Stimulated activated effector memory CD8-positive, alpha-beta T cell treated with anti-CD3 and anti-CD28 coated beads, Interleukin-12 subunit alpha, Interleukin-12 subunit beta, amount 100 ng/mL, for 72 hours (primary cell): ENCODE data around the gene MRPL53.
"Not testable (repeated sequence)": the region's sequence is repeated elsewhere in the genome, so short reads cannot be mapped to it uniquely, and the experiment has no call there.

Experiments used
- ATAC-seq: fragments of 150-1000 bp; cut with Tn5 transposase; 2 replicates; pipeline ENCODE4 v1.10.0; 2021
- DNase-seq, 2 donors: peaks; one replicate each; pipeline ENCODE4 v3.0.0; 2021 to 2022; ENCODE audit warnings: low spot score in 2 of 2
- H3K27ac Mint-ChIP-seq: one replicate; pipeline ENCODE4 v1.8.0; 2022; ENCODE audit warnings: mild to moderate bottlenecking, mixed read lengths
- H3K36me3 Mint-ChIP-seq: one replicate; pipeline ENCODE4 v1.8.0; 2022; ENCODE audit warnings: mild to moderate bottlenecking, mixed read lengths
- H3K4me1 Mint-ChIP-seq: one replicate; pipeline ENCODE4 v1.8.0; 2022; ENCODE audit warnings: mixed read lengths
- H3K4me3 Mint-ChIP-seq: one replicate; pipeline ENCODE4 v1.8.0; 2022; ENCODE audit warnings: mild to moderate bottlenecking, mixed read lengths
- H3K9me3 Mint-ChIP-seq: one replicate; pipeline ENCODE4 v1.8.0; 2022; ENCODE audit warnings: mixed read lengths

MRPL53 gene

GRCh38 chr2:74495440-74495839 lies 23.0 kb upstream of the MRPL53 start:
- H3K9me3 Mint-ChIP-seq: no peaks in the 10 kb centered on the region
- ATAC-seq: no peak
- no peak overlapping the region for H3K27ac Mint-ChIP-seq
- peaks cover 20% of the 10 kb centered on the region for H3K4me1 Mint-ChIP-seq
- no peak overlapping the region for H3K4me3 Mint-ChIP-seq
- no peak for DNase-seq
- peaks cover 49% of the 10 kb centered on the region for H3K36me3 Mint-ChIP-seq

GRCh38 chr2:74493546-74493945 lies 21.1 kb upstream of the MRPL53 start:
- DNase-seq (no peak), ATAC-seq (no peak)
- H3K4me1 Mint-ChIP-seq: peaks cover 13% of the 10 kb centered on the region
- H3K9me3 Mint-ChIP-seq: no peaks in the 10 kb centered on the region
- no peak overlapping the region for H3K4me3 Mint-ChIP-seq
- peaks cover 54% of the 10 kb centered on the region for H3K36me3 Mint-ChIP-seq
- H3K27ac Mint-ChIP-seq: peak overlapping the region; percentile 26

- DNase-seq (no peak), ATAC-seq (no peak)
- Mint-ChIP-seq H3K27ac (no peak overlapping the region), H3K36me3 (peaks cover 55% of the 10 kb centered on the region), H3K9me3 (no peaks in the 10 kb centered on the region), H3K4me1 (peaks cover 2% of the 10 kb centered on the region), H3K4me3 (no peak overlapping the region)
Measured at GRCh38 chr2:74491648-74492544, 19.4 kb upstream of the MRPL53 start.

GRCh38 chr2:74489906-74490305 lies 17.4 kb upstream of the MRPL53 start:
- DNase-seq: no peak
- no peak for ATAC-seq
- Mint-ChIP-seq H3K4me1 (peaks cover 10% of the 10 kb centered on the region), H3K27ac (no peak overlapping the region), H3K9me3 (no peaks in the 10 kb centered on the region), H3K36me3 (peaks cover 75% of the 10 kb centered on the region), H3K4me3 (no peak overlapping the region)

GRCh38 chr2:74488643-74489481 lies 16.4 kb upstream of the MRPL53 start:
- DNase-seq (no peak), ATAC-seq (no peak)
- Mint-ChIP-seq H3K4me3 (no peak overlapping the region), H3K9me3 (no peaks in the 10 kb centered on the region), H3K36me3 (peaks cover 76% of the 10 kb centered on the region), H3K4me1 (peaks cover 10% of the 10 kb centered on the region), H3K27ac (no peak overlapping the region)

GRCh38 chr2:74486141-74486540 lies 13.7 kb upstream of the MRPL53 start:
- Mint-ChIP-seq H3K4me3 (no peak overlapping the region), H3K9me3 (no peaks in the 10 kb centered on the region), H3K27ac (no peak overlapping the region), H3K36me3 (peaks cover 62% of the 10 kb centered on the region), H3K4me1 (peaks cover 28% of the 10 kb centered on the region)
- ATAC-seq: no peak
- no peak for DNase-seq

GRCh38 chr2:74483675-74484164 lies 11.2 kb upstream of the MRPL53 start:
- not testable (repeated sequence) for H3K9me3 Mint-ChIP-seq, DNase-seq, ATAC-seq
- H3K36me3 Mint-ChIP-seq: peaks cover 65% of the 10 kb centered on the region
- H3K27ac Mint-ChIP-seq: peak overlapping the region; percentile 95
- H3K4me3 Mint-ChIP-seq: peak overlapping the region; percentile 90
- peaks cover 39% of the 10 kb centered on the region for H3K4me1 Mint-ChIP-seq

- DNase-seq: peak; percentile 79 to 96
- Mint-ChIP-seq H3K4me1 (peaks cover 39% of the 10 kb centered on the region), H3K4me3 (peak within 1 kb of the TSS; percentile 90), H3K9me3 (no peaks in the 10 kb centered on the region), H3K27ac (peak within 1 kb of the TSS; percentile 95), H3K36me3 (peaks cover 68% of the 10 kb centered on the region)
- peak; percentile 96 for ATAC-seq
Measured at GRCh38 chr2:74482801-74483674, 10.6 kb upstream of the MRPL53 start, which contains the start of the genes CCDC142 and TTC31. CCDC142 (minus strand) TSS chr2:74482998; CDS start chr2:74482837, 161 bp downstream. TTC31 (plus strand) TSS chr2:74483081; CDS start chr2:74483096, 15 bp downstream.

GRCh38 chr2:74481961-74482800 lies 9.7 kb upstream of the MRPL53 start:
- DNase-seq: peak in 1 of 2 donors; percentile 88
- peak; percentile 65 for ATAC-seq
- Mint-ChIP-seq H3K36me3 (peaks cover 76% of the 10 kb centered on the region), H3K27ac (peak overlapping the region; percentile 95), H3K4me1 (peaks cover 39% of the 10 kb centered on the region), H3K9me3 (no peaks in the 10 kb centered on the region), H3K4me3 (peak overlapping the region; percentile 90)

- Mint-ChIP-seq H3K36me3 (peaks cover 70% of the 10 kb centered on the region), H3K4me1 (peaks cover 33% of the 10 kb centered on the region), H3K9me3 (no peaks in the 10 kb centered on the region), H3K4me3 (peak overlapping the region; percentile 90), H3K27ac (peak overlapping the region; percentile 95)
- no peak for DNase-seq
- ATAC-seq: no peak
Measured at GRCh38 chr2:74481431-74481830, 9.0 kb upstream of the MRPL53 start.

- Mint-ChIP-seq H3K27ac (peak overlapping the region; percentile 54), H3K36me3 (peaks cover 83% of the 10 kb centered on the region)
Measured at GRCh38 chr2:74474899-74475298, 2.4 kb upstream of the MRPL53 start.

GRCh38 chr2:74474481-74474880 lies 2.0 kb upstream of the MRPL53 start:
- peak overlapping the region; percentile 97 for H3K4me3 Mint-ChIP-seq
- H3K9me3 Mint-ChIP-seq: no peaks in the 10 kb centered on the region
- no peak for DNase-seq

More at GRCh38 chr2:74474899-74475298, 2.4 kb upstream of the MRPL53 start:
- ATAC-seq (no peak), DNase-seq (no peak)
- Mint-ChIP-seq H3K4me3 (no peak overlapping the region), H3K4me1 (peaks cover 24% of the 10 kb centered on the region), H3K9me3 (no peaks in the 10 kb centered on the region)

GRCh38 chr2:74472945-74473258 lies 422 bp upstream of the MRPL53 start:
- no peaks in the 10 kb centered on the region for H3K9me3 Mint-ChIP-seq
- H3K36me3 Mint-ChIP-seq: peaks cover 63% of the 10 kb centered on the region
- peak overlapping the region; percentile 97 for H3K4me3 Mint-ChIP-seq
- H3K4me1 Mint-ChIP-seq: peaks cover 27% of the 10 kb centered on the region
- ATAC-seq: no peak
- no peak for DNase-seq
- H3K27ac Mint-ChIP-seq: peak overlapping the region; percentile 97

More at GRCh38 chr2:74474481-74474880, 2.0 kb upstream of the MRPL53 start:
- Mint-ChIP-seq H3K36me3 (peaks cover 79% of the 10 kb centered on the region), H3K4me1 (peaks cover 27% of the 10 kb centered on the region), H3K27ac (no peak overlapping the region)
- ATAC-seq: no peak
